CD4-positive, alpha-beta T cell treated with Interleukin-10 for 1 hour (primary cell): ENCODE results near the gene AHI1.

Experiments
- DNase-seq: peaks from one replicate; pipeline ENCODE4 v3.0.0-alpha.2; 2020

The AHI1 gene

GRCh38 chr6:135285165-135285564 is 212.4 kb downstream of the AHI1 start:
- no peak for DNase-seq

DNA sequence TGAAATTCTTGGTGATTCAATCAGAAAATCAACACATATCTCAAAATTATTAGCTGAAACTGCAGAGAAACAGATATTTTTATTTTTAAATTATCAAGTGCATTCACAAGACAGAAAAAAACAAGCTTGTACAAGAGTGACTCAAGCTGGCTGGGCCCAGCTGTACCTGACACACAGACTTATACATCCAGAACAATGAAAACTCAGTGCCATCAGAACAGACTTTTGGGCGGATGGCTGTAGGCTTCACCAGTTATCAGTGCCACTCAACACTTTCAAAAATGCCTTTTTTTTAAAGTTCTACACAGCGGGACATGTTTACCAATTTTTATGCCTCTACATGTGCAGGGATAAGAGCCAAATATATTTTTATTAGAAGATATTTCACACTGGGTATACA is 213.6 kb downstream of the AHI1 start:
- no peak for DNase-seq

- no peak for DNase-seq
Observed at GRCh38 chr6:135282395-135282794, 215.1 kb downstream of the AHI1 start.

DNA sequence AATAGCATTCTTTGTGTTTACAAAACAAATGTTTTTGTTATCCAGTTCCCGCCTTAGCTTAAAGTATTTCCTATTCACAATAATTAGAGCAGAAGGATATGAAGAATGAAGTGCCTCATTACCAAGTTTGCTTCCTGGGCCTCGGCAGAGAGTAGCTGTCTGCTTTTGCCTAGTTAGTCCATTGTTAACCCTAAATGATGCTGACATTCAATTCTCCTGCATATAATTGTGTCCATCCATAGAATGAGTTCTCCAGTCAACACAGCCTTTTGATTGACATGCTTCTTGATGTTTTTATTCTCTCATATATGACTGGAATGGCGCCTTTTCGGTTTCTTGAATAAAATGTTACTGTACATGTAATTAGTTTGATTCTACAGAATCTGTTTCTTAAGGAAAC is 215.6 kb downstream of the AHI1 start:
- no peak for DNase-seq

- no peak for DNase-seq
Observed at GRCh38 chr6:135281227-135281626, 216.3 kb downstream of the AHI1 start.

- no peak for DNase-seq
Observed at GRCh38 chr6:135280375-135281136, 217.0 kb downstream of the AHI1 start.

GRCh38 chr6:135277422-135277821 is 220.1 kb downstream of the AHI1 start:
- DNase-seq = no peak

DNA sequence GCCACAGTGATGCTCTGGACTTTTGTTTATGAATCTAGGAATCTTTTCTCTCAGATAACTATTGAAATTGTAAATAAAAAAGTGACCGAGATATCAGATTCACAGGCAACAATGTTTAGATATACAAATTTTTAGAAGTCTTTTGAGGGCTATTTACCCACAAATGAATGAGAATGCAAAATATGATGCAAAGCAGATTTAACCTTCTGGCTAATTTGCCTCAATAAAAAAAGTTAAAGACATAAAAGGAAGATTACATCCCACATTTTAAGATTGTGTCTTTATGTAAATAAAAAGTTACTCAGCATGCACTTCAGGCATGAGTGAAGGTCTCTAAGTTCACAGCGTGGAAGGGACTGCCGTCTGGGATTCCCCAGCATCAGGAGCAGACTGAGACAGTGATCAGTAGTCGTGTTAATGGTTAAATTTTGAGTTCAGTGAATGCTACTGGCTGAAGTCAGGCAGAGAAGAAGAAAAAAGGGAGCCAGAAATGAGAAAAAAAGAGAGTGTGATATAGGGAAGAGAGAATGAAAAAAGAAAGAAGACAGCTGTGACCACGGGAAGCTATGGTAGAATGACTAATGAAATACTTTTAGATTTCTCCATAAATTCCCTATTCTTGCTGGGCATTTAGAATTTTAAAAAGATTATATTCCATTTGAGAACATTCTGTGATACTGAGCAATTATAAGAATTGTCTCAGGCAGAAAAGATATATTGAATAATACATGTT is 222.8 kb downstream of the AHI1 start:
- no peak for DNase-seq

DNA sequence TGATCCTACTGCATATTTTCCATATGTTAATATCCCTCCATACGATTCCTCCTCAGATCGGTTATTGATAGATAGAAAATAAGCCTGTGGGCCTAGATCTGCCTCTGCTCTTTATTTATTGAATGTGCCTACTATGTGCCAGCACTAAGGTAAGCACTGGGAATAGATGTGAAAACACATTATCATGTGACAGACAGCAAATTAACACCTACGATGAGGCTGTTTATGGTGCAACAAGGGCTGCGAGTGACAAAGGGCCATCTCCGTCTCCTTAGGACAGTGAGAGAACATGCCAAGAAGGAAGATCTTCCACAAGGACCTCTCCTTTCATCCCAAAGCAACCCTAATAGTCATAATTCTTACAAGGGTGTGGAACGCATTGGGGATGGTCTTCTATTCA is 225.9 kb downstream of the AHI1 start:
- DNase-seq = no peak

DNA sequence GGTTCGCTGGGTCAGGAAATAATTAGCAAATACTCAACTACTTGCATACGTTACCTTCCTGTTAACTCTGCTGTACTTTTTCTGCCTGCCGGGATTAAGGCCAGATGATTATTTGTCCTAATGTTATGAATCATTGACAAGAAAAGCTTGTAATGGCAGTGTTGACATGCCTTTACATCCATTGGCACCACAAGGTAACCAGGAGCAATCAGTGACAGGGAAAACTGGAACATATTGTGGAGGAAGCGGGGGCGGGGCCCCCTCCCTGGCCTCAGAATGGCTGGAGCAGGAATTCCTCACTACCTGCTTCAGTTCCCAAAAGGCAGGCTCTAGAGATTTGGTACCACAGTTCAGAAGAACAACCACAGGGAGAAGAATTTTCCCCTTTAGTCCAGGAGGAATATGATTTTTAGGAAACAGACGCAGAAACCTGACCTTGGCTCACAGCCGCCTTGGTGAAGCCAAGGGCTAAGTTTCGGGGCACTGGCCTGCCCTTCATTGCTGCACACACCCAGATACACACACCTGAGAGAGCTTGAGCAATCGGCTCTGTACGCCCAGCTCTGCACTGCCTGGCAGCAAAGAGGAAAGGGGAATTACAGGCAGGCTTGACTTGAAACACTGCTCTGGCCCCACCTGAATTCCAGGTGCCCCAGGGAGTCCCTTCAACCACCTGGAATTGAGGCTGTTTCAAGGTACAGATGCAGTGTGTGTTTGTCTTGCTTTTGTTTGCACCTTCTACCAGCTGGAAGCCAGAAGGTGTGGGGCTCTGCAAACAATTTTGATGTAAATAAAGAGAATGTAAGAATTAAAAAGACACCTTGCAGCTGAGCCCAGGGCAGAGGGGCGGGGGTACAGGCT is 226.6 kb downstream of the AHI1 start:
- no peak for DNase-seq

DNA sequence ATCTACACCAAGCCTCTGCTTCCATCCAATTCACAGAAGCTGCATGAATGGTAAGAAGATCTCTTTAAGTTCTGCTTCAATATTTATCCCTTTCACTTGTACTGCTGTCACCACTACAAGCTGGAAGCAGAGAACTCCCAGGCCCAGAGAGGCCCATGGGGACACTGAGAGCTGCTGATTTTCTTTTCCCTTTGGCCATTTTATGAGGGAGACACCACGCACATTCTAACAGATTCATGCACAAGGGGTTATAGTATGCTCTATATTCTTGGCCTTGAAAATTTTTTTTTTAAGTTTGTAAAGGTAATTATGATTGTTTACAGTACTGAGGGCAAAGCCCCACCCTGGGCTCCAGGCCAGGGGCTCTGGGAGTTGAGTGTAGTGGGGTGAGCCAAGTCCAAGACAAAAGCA is 228.1 kb downstream of the AHI1 start:
- DNase-seq = no peak

DNA sequence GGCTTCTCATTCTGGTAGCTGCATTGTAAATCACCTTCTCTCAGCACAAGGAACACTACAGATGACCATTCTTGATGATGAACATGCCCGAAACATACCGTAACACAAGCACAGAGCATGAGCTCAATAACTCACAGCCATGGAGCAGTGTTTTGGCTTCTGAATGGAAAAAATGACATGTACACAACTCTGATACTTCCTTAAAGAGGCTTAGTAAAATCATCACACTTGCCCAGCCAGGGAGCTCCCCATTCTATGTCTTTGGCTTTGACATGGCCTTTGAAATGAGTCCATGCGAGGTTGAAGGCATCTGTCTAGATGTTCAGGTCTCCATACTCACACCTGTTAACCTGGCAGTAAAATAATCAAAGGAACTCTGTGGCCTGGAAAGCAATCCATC is 228.8 kb downstream of the AHI1 start:
- no peak for DNase-seq

DNA sequence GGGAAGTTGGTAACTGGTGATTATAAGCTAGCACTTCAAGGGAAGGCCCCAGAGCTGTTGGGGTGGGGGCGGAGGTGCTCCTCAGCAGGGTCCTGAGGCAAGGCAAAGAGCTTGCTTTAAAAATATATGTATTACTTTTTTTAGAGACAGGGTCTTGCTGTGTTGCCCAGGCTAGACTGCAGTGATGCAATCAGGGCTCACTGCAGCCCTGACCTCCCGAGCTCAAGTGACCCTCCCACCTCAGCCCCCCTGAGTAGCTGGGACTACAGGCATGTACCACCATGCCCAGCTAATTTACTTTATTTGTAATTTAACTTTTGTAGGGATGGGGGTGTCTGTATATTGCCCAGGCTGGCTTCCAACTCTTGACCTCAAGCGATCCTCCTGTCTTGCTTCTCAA is 229.3 kb downstream of the AHI1 start:
- no peak for DNase-seq

GRCh38 chr6:135267085-135267484 is 230.5 kb downstream of the AHI1 start:
- DNase-seq = no peak

DNA sequence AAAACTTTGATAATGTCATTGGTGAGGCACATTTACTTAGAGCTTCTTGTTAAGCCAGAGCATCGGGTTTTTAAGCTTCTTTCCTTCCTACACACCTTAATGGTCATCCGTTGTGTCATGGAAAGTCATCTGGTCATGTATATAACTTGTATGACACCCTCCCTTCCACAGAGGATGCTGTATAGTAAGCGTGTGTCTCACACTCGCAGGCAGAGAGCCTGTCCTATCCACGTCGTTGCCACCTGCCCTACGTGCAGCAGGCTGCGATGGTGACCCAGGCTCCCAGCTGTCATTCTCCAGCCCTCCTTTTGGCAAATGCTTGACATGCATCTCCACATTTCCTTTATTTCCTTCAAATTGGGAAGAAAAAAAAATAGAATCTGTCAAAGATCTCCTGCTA is 230.9 kb downstream of the AHI1 start:
- DNase-seq = no peak

GRCh38 chr6:135265278-135265677 is 232.3 kb downstream of the AHI1 start:
- no peak for DNase-seq

DNA sequence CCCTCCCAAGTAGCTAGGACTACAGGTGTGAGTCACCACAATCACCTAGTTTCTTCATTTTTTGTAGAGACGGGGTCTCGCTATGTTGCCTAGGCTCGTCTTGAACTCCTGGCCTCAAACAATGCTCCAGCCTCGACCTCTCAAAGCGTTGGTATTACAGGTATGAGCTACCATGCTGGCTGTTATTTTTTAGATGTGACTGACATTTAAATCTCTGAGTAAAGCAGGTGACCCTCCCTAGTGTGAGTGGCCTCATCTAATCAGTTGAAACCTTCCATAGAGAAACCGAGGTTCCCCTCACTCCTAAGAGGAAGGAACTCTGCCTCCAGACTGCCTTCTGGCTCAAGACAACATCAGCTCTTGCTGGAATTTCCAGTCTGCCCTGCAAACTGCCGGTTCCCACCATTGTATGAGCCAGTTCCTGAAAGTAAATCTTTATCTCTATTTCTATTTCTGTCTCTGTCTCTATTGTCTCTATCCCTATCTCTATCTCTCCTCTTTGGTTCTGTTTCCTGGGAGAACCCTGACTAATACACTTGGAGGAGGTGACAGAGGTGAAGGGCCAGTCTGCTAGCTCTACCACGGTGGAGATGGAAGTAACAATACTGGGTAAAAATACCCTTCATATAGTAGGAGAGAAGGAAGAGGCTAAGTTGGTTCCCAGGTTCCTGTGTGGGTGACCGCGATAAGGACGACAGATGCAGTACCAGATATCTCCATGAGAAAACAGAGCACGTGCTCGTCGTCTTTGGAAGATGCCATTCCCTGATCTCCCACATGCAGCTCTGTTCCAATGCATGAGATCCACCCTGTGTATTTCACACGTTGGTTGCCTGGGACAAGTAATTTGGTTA is 235.4 kb downstream of the AHI1 start:
- DNase-seq = no peak

DNA sequence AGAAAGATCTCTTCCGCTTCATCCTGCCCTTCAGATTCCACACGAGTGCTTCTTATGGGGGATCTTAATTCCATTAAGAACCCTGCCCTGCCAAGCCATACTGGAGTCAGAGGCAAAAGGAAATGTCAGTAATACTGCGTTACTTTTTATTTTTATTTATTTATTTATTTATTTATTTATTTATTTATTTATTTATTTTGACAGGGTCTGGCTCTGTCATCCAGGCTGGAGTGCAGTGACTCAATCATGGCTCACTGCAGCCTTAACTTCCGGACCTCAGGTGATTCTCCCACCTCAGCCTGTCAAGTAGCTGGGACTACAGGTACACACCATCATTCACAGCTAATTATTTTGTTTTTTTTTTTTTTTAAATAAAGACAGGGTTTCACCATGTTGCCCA is 236.9 kb downstream of the AHI1 start:
- no peak for DNase-seq

GRCh38 chr6:135258970-135259369 is 238.6 kb downstream of the AHI1 start:
- DNase-seq = no peak

DNA sequence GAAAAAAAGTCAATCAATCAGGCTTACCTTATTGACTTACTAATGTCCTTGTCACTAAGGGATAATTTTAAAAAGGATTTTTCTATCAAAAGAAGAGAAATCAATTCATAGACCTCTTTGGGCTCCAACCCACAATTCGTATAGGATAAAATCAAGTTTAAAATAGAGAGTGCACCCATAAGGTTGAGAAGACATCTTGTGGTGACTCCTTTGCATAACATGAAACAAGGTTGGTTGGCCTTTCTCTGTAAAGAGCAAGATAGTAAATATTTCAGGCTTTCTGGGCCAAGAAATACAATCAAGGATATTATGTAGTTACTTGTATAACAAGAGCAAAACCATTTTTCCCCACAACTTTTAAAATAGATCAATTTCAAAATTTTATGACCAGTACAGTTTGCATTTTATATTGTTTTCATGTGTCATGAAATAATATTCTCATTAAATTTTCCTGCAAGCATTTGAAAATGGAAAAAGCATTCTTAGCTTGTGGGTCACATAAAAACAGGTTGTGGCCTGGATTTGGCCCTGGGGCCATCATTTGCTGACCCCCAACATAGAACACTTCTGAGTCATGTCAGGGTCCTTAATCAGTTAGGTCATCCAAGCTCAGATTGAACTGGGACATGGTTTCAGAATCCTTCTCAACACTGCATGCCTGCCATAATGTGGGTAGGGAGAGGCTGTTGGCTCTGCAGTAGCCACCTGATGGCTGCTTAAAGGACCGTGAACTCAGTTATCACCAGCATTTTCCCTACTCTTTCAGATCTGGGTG is 239.7 kb downstream of the AHI1 start:
- peak; percentile 2 for DNase-seq

DNA sequence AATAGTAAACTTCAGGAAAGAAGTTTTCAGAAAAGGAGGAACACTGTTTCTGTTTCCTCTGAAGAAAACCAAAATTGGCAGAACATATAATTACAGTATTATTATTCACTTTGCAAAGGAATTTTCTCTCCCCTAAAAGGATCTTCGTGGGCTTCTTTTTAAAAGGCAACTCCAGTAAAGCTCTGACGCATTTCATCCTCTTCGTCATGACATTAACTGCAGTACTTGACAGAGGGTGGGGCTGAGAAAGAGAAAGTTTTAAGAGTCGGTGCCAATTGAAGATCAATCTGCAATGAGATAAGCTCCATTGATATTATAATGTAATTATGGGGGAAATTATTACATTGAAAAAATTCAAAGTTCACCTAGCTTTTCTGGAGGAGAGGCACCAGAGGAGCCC is 240.7 kb downstream of the AHI1 start:
- DNase-seq = no peak

DNA sequence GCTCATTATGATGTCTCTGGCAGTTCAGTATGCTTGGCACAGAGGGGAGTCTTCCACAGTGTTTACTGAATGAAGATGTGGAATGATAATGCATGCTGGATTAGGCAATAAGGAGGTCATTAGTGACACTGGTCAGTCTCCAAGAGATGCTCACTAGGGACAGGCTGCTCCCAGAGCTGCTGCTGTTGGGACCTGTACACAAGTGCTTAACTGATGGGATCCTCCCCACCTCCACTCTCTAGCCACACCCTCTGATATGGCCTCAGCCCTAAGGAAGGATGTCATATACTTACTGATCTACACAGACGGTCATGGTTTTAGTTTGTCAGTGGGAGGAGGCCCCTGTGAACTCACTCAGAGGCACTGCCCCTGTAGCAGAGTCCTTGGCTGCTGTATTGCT is 243.1 kb downstream of the AHI1 start:
- DNase-seq = no peak
